ENCODE results near the gene MERTK. TPM values are rescaled to one million over a fixed set of nuclear protein-coding genes. Genes with fewer than 3 reads are reported as not detected.
"Not testable (repeated sequence)": the region's sequence is repeated elsewhere in the genome, so short reads cannot be mapped to it uniquely, and the experiment has no call there.

Gene MERTK
- total RNA-seq, 1 donor from 2014 or later = 20.7 TPM

GRCh38 chr2:111905990-111906735 lies 7.8 kb downstream of the MERTK start:
- H3K9me3 ChIP-seq = no peaks in the 10 kb centered on the region
- H3K27me3 ChIP-seq (ENCODE audit: low read depth) = no peaks in the 10 kb centered on the region
- peak overlapping the region; percentile 66 for H3K27ac ChIP-seq
- no peak for TF ChIP-seq CTCF (IDR thresholded peaks at IDR 0.05)
- peaks cover 70% of the 10 kb centered on the region for H3K4me1 ChIP-seq
- ATAC-seq (peak in 1 of 2 donors; percentile 58), DNase-seq (no peak)
- H3K36me3 ChIP-seq = no peaks in the 10 kb centered on the region
- H3K4me3 ChIP-seq = no peak overlapping the region
- intact Hi-C loops (cut with DNase I) = no loop called here

GRCh38 chr2:111908578-111908977 lies 10.2 kb downstream of the MERTK start:
- Histone ChIP-seq H3K4me1 (peaks cover 72% of the 10 kb centered on the region), H3K27me3 (ENCODE audit: low read depth) (no peaks in the 10 kb centered on the region), H3K27ac (peak overlapping the region; percentile 7), H3K4me3 (no peak overlapping the region), H3K36me3 (no peaks in the 10 kb centered on the region), H3K9me3 (no peaks in the 10 kb centered on the region)
- ATAC-seq (no peak), DNase-seq (no peak)
- no peak for TF ChIP-seq CTCF (IDR thresholded peaks at IDR 0.05)
- intact Hi-C loops (cut with DNase I) = no loop called here

- intact Hi-C loops (cut with DNase I) = no loop called here
- no peaks in the 10 kb centered on the region for H3K9me3 ChIP-seq
Observed at GRCh38 chr2:111909079-111909478, 10.7 kb downstream of the MERTK start.

DNA sequence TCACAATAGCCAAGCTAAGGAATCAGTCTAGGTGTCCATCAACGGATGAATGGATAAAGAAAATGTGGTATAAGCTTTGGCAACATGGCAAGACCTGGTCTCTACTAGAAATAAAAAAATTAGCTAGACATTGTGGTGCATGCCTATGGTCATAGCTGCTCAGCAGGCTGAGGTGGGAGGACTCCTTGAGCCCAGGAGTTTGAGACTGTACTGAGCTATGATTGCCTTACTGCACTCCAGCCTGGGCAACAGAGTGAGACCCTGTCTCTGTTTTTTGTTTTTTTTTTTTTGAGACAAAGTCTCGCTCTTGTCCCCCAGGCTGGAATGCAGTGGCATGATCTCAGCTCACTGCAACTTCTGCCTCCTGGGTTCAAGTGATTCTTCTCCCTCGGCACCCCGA lies 11.6 kb downstream of the MERTK start:
- DNase-seq; ATAC-seq; H3K4me3 ChIP-seq; H3K9me3 ChIP-seq; H3K36me3 ChIP-seq; intact Hi-C loops (cut with DNase I); H3K27me3 ChIP-seq (ENCODE audit: low read depth); H3K27ac ChIP-seq: not testable (repeated sequence)
- H3K4me1 ChIP-seq = peaks cover 58% of the 10 kb centered on the region

More at GRCh38 chr2:111909079-111909478, 10.7 kb downstream of the MERTK start:
- TF ChIP-seq CTCF (IDR thresholded peaks at IDR 0.05) = no peak
- peaks cover 67% of the 10 kb centered on the region for H3K4me1 ChIP-seq
- H3K4me3 ChIP-seq = no peak overlapping the region
- H3K27me3 ChIP-seq (ENCODE audit: low read depth) = no peaks in the 10 kb centered on the region
- ATAC-seq (no peak), DNase-seq (no peak)
- H3K27ac ChIP-seq = no peak overlapping the region
- H3K36me3 ChIP-seq = no peaks in the 10 kb centered on the region

GRCh38 chr2:111910609-111911277 lies 12.3 kb downstream of the MERTK start:
- DNase-seq (peak; percentile 59), ATAC-seq (peak in 1 of 2 donors; percentile 57)
- Histone ChIP-seq H3K4me1 (peaks cover 52% of the 10 kb centered on the region), H3K36me3 (no peaks in the 10 kb centered on the region), H3K4me3 (no peak overlapping the region), H3K27me3 (ENCODE audit: low read depth) (no peaks in the 10 kb centered on the region), H3K27ac (peak overlapping the region; percentile 13), H3K9me3 (no peaks in the 10 kb centered on the region)
- no peak for TF ChIP-seq CTCF (IDR thresholded peaks at IDR 0.05)
- intact Hi-C loops (cut with DNase I) = no loop called here

GRCh38 chr2:111911295-111911977 lies 13.0 kb downstream of the MERTK start:
- H3K36me3 ChIP-seq; intact Hi-C loops (cut with DNase I); H3K9me3 ChIP-seq; H3K27me3 ChIP-seq (ENCODE audit: low read depth); H3K27ac ChIP-seq; DNase-seq; ATAC-seq; H3K4me3 ChIP-seq: not testable (repeated sequence)
- H3K4me1 ChIP-seq = peaks cover 45% of the 10 kb centered on the region
